Measurements from ENCODE around the gene APBB2.

DNA sequence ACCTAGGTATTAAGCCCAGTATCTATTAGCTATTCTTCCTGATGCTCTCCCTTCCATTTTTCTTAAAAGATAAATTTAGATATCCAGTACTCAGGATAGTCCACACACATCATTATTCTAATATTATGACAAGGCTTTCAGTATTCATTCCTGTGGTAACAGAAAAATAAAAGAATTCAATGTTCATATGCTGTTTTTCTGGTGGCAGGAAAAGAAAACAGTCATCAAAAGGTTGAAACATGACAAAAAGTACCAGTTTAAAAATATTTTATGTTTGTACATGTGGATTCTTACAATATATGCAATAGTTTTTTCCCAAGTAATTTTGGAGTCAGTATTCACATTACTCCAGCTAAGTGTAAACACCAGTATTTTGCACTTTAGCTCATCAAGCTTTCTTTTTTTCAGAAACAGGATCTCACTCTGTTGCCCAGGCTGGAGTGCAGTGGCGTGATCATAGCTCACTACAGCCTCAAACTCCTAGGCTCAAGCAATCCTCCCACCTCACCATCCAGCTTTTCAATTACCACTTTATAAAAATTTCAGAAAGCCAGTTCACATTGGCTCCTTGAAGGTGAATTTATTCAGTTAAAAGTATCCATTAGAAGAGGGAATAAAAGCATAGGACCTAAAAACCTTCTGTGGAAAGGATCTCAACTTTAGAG, 2.3 kb downstream of the APBB2 start:
- TF ChIP-seq, protein P1, sequence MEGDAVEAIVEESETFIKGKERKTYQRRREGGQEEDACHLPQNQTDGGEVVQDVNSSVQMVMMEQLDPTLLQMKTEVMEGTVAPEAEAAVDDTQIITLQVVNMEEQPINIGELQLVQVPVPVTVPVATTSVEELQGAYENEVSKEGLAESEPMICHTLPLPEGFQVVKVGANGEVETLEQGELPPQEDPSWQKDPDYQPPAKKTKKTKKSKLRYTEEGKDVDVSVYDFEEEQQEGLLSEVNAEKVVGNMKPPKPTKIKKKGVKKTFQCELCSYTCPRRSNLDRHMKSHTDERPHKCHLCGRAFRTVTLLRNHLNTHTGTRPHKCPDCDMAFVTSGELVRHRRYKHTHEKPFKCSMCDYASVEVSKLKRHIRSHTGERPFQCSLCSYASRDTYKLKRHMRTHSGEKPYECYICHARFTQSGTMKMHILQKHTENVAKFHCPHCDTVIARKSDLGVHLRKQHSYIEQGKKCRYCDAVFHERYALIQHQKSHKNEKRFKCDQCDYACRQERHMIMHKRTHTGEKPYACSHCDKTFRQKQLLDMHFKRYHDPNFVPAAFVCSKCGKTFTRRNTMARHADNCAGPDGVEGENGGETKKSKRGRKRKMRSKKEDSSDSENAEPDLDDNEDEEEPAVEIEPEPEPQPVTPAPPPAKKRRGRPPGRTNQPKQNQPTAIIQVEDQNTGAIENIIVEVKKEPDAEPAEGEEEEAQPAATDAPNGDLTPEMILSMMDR (IDR thresholded peaks at IDR 0.05), result no peak
- no peak for TF ChIP-seq POLR2A (IDR thresholded peaks at IDR 0.05)
- no peak for TF ChIP-seq POLR2AphosphoS5 (IDR thresholded peaks at IDR 0.05)

All from prostate gland (tissue), 2 donors.